ENCODE results near the gene FKBP5.
"Not testable (repeated sequence)": the region's sequence is repeated elsewhere in the genome, so short reads cannot be mapped to it uniquely, and the experiment has no call there.

The FKBP5 gene

DNA sequence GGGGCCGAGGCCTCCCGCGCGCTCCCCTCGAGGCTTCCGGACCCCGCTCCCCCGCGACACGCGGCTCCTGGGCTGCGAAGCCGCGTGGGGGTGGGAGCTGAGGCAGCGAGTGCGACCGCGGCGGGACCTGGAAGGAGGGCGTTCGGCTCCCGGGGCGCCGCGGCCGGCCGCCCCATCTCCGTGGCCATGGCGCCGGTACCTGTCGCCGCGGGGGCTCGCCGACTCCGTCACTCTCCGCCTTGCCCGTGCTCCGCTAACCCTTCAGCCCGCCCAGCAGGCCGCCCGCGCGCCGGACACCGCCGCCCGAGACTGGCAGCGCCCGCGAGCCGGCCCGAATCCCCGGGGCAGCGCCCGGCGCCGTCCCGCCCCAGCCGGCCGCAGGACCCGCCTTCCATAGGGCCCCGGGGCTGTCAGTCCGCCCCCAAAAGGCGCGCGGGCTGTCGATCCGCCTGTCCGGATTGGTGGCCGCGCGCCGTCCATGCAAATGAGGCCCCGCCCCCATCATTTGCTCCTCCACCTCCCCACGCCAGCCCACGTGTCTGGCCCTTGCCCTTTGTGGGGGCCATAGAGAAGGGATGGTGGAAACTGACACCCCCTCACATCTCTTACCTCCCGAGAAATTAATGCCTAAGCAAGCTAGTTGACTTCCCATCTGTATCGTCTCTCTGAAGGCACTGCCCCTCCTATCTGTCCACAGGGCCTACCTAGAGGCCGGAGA is at the start of gene FKBP5:
TSS of gene FKBP5 (minus strand) at position 311 of the 718 bp plus-strand sequence. CDS start 46,091 bp downstream, outside the sequence.
- peak; percentile 85 for DNase-seq

DNA sequence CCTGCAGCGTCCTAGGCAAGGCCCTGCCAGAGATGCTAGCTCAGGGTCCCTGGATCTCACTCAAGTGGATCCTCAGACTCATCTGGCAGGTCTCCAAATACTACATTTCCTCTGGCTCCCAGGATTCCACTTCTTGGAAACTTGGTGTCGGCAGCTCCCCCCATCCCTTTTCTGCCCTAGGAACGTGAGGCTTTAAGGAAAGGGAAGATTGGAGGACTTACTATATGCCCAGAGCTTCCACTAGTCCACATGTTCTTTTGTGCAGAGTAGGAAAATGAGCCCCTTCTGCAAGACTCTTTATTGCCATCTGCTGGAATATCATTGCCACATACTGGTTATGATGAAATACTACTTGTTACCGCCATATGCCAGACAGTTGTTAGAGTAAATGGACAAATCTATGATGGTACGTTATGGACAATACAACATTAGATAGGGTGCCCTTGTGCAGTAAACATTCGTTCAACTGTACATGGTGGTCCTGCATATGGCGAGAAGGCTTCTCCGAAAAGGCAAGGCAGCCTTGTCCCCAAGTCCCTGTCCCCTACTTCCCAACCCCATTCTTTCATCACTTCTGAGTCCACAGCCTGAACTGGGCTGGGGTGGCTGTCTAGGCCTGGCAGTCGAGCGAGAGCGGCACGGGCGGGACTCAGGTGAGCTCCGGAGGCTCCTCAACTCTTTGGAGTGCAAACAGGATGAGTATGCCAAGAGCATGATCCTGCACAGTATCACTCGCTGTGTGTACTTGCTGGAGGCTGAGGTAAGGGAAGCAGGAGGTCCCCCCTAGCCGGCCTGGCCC is 48.9 kb upstream of the FKBP5 start:
- peak; percentile 40 for DNase-seq

DNA sequence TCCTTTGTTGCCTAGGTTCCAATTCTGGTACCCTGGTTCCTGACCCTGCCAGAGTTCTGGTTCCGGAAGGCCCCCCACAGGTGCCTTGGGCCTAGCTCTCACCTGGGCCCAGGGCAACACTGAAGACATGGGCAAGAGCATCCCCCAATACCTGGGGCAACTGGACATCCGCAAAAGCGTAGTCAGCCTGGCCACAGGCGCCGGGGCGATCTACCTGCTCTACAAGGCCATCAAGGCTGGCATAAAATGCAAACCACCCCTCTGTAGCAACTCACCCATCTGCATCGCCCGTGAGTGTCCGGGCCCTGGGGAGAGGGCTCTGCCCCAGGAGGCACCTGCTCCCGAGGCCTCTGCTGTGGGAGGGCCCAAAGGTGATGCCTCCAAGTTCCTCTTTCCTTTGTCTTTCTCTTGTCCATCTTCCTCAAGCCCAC is 48.3 kb upstream of the FKBP5 start, which contains the start of gene ARMC12:
TSS of gene ARMC12 (plus strand) at position 51 of the 431 bp plus-strand sequence. CDS start at position 128, 77 bp downstream.
- DNase-seq = no peak

DNA sequence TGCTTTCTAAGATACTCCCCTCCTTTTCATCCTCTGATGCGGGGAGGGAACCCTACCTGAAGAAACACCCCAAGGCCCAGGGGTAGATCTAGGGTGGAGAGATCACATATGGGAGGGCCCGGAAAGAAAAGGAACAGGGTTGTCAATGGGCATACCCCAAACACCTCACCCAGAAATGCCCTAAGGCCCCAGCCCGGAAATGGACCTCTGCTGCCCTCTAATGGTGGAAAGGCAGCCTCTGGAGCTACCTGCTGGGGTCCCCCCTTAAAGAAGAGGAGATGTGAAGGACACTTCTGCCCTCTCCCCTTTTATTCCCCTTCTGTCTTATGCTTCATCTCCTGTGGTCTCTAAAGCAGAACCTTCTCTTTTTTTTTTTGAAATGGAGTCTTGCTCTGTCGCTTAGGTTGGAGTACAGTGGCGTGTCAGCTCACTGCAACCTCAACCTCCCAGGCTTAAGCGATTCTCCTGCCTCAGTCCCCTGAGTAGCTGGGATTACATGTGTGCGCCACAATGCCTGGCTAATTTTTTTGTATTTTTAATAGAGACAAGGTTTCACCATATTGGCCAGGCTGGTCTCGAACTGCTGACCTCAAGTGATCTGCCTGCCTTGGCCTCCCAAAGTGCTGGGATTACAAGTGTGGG is 47.7 kb upstream of the FKBP5 start:
- DNase-seq = peak; percentile 9

DNA sequence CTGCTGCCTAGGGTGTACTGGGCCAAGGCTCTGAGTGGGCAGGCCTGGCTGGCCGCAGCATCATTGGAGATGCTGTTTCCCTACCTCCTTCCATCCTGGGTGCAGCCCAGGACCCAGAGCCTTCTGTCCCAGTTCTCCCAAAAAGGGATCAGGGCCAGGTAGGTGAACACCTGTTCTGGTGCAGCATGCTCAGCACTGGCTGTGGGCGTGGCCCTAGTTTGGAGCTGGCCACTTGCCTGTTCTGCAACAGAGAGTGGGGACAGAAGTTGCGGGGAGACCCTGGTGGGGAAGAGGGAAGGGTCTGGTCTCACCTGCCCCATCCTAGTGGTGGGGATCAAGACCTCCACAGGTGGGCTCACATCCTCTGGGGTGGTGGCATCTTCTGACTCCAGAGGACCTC is 46.7 kb upstream of the FKBP5 start:
- no peak for DNase-seq

DNA sequence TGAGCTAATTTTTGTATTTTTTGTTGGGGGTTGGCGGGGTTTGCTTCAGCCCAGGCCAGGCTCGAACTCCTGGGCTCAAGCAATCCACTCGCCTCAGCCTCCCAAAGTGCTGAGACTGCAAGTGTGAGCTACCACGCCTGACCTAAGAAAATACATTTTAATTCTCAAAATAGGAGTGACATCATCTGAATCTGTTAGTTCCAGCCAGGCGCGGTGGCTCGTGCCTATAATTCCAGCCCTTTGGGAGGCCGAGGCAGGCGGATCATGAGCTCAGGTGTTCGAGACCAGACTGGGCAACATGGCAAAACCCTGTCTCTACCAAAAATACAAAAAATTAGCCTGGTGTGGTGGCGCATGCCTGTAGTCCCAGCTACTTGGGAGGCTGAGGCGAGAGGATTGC is 45.6 kb upstream of the FKBP5 start:
- not testable (repeated sequence) for DNase-seq

DNA sequence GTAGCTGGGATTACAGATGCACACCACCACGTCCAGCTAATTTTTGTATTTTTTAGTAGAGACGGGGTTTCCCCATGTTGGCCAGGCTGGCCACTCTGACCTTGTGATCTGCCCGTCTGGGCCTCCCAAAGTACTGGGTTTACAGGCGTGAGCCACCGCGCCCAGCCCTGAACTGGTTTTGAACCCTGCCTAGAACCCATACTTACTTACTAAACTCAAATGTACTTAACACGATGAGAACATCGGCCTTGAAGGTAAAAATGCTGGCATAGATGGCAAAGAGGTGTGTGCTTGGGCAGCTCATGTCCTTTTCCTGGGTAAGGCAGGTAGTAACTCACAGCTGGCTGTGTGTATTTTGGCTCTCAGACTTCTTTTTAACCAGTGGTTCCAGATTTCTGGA is 44.9 kb upstream of the FKBP5 start:
- no peak for DNase-seq

DNA sequence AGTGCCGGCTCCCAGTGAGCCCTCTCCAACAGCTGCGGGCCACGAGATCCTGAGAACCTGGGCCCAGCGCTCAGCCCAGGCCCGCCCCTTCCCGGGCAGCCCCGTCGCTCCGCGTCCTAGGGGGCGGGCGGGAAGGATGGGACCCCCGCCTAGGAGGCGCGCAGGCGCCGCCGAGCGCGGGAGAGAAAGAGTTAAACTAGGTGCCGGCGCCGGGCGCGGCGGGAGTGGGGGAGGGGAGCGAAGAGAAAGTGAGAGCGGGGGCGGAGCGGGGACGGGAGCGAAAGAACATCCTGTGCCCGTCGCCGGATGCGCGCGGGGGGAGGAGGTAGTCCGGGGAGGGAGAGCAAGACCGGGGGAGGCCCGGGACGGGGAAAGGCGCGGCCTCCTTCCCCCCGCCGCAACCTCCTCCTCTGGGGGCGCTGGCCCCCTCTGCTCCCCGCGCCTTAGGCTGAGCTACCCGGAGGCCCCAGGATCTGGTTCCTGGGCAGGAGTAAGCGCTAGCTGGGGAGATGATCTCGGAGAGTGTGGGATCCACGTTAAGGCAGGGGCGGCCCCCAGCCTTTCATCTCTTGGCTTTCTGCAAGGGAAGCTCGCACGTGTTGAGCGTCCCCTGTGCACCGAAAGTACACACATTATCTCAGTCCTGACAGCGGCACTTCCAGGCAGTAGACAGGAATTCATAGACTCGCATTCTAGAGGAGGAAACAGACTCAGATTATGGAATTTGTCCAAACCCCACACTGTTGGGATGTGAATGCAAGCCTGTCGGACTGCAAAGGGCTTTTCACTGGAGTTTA is 43.2 kb upstream of the FKBP5 start:
- DNase-seq = peak; percentile 53

DNA sequence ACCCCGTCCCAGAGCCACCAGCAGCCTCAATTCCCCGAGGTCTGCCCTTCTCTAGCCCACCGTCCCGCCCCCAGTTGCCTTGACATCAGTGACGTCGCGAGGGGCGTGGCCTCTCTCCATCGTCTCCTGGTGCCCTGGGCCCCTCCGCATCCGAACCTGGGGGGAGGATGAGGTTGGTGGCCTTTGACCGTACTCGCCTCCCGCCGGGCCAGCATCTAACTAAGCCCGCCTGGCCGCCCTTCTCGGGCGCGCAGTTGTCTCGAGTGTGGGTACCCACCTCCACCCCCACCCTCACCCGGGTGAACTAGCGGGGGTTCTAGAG is 42.7 kb upstream of the FKBP5 start:
- DNase-seq = peak; percentile 74

DNA sequence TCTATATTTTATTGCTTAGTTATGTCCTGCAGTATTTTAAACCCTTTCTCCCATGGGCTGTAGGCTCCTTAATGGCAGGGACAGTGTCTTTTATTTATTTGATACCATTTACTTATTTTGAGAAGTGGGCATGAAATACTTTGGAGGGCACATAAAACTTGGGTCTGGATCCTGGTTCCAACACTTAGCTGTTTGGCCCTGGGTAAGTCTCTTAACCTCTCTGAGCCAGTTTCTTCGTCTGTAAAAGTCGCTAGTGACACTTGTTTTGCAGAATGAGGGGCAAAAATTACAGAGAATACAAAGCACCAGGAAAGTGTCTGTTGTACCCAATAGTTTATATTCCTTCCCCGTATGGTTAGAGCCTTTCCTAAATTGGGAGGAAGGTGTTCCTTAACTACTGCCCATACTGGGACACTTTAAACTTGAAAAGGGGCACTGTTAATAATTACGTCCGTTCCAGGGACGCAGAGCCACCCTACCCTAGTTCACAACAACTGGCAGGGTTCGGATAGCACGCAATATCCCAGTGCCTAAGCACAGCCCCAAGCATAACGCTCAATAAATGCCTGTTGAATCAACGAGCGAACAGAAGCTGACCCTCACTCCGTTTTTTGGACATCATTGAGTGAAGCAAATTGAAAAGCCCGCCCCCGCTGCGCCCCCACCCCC is 42.2 kb upstream of the FKBP5 start:
- no peak for DNase-seq

DNA sequence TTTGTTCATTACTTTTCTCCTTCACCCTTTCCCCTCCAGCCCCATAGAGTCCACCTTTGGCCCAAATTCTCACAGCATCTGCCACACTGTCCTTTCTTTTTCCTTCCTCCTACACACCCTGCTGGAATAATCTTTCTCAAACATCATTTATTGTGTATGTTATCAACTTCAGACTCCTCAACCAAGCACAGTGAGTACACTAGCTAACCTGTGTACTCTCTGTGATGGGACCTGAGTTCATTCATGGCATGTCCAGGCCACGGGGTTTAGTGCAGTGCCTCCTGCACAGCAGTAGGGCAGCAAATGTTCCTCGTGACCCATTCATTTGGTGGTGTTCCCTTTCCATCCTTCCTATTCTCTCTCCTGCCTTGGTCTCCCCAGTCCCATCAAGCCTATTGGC is 41.0 kb upstream of the FKBP5 start:
- DNase-seq = no peak

DNA sequence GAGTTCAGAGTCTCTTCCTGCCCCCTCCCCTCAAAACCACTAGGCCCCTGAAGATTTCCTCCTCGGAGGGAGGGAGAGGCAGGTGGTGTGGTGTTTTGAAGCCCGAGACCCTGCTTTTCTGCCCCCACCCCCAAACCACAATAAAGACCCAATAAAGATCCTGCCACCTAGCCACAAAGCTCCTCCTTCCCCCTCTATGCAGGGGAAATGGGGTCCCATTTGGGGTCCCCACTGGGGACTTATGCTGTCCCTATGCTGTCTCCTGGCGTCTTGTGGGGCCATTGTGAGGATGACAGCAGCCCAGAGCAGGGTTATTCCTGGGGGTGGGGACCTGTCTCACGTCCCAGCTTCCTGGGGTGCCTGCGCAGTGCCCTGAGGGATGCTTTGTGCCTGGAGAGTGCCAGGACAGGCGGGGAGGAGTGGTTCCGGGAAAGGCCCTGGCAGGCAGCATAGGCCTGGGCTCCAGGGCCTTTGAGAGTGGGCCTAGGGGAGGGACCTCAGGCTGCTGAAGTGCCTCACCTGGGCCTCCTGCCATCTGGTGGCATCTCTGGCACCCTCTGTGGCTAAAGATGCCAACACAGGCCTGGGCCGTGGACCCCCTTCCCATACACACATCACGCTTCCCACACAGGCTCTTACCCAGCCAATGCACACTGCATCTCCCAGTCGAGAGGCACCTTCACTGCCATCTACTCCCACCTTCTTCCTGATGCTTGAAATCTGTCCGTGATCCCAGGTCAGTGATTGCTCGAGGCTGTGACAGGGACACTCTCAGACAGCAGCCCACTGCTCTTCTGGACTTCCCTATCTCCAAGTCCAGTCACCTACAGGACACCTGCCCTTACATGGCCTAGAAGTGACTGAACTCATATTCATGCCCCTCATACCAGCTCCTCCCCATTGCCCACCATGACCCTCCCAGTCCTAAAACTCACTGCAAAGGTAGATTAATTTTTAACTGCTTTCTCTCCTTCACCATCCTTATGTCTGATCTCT is 40.3 kb upstream of the FKBP5 start:
- DNase-seq = no peak

DNA sequence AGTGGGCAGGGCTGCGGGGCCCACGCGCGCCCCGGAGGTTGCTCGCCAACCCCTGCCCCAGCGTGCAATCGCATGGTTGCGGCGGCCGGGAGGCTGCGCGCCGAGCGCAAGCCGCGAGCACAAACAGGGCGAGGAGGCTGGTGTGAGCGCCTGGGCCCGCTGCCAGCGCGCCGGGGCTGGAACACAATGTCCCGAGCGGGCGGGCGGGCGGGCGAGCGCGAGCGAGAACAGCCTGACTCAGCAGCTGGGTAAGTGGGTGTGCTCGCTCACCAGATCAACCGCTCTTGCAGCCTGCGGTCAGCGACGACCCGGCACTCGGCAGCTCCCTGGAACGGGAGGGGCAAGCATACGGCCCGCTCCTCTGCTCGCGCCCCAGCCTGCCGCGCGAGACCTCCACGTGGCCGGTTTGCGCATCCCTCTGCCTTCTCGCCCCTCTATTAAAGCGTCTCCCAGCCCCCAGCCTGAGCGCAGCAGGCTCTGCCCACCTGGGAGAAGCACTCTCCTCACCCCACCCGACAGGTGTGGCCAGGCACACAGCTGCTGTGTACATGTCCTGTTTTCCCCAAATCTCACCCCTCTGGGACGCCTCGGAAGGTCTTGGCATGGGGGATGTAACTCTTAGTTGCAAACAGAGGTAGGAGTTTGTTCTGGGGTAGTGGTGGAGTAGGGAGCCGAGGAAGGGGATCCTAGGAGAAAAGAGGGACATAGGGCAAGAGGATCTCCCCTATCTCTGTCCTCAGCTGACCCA is 39.4 kb upstream of the FKBP5 start:
- peak; percentile 62 for DNase-seq

DNA sequence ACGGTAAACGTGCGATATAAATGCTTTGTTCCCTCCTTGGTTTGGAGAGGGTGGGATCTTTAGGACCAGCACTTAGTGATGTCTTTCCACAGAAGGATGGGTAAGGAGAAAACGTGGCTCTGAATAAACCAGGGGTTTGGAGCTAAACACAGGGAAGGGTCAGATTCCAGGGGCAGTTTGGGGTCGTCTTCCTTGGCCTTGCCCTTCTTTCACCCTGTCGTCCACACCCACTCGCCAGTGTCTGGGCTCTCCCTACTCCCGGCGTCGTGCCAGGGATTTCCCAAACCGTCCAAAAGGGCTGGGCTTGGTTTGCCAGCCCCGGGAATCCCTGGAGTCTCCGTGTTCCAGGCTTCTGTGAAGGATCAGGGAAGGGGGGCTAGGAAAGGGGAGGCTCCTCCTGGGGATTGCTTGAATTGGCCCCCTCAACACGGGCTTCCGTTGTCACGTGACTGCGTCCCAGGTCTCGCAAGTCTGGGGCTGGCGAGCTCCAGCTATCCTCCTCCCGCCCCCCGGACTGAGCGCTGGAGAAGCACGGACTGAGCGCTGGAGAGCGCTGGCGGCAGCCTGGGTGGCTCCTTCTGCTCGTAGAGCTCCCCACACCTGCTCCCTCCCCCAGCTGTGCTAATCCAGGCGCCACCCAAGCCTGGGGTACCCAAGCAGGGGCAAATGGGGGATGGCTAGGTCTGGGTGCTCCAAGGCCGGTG is 38.7 kb upstream of the FKBP5 start:
- peak; percentile 51 for DNase-seq

DNA sequence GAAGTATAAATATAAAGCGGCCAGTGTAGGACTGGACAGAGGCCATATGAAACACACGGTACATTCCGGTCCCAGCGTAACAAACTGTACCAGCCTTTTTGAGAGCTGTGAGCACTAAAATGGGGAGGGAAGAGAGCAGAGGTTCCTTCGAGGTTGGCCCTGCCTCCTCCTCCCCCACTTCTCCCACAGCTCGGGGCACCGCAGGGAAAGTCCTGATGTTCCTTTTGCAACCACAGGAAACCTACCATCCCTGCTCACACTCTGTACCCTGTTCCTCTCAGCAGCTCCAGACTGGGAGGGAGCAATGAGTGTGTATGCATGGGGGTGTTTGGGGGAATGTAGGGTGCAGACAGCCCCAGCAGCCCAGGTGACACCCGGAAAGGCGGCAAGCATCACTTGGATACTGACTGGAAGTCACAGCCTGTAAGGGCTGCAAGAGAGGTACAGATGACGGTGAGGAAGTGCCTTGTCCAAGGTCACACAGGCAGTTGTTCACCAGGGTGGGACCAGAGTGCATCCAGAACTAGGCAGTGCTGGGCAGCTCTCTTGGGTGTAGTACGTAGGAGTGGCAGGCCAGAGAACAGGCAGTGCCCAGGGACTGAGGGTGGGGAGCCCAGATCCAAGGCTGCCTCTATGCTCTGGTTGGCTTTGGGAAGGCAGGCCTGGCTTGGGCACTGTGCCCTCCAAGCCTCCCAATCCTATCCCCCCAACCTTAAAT is 37.2 kb upstream of the FKBP5 start:
- DNase-seq = no peak

DNA sequence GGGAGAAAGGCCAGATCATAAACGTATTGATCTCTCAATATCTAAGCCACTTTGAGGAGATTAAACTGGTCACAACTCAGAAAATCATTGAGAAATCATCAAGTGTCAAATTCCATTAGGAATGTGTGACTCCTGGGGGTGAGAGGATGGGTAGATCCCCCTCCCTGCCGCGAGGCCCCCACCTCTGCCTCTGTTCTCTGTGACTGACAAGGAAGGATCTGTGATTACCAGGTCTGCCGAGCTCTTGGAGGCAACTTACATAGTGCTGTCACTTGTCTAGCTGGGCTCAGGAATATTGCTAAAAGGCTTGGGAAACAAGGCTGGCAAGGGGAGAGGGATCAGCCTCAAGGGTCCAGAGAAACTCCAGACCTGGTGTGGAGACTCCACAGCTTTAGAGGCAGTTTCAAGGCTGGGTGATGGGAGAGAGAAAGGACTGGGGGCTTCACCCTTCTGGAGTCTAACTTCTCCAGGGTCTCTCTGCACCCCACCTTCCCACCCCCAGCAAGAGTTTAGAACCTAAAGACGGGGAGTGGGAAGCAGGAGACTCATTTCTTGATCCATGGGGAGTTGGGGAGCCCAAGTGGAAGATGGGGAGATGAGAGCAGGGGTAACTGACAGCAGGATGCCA is 36.5 kb upstream of the FKBP5 start:
- DNase-seq = no peak

DNA sequence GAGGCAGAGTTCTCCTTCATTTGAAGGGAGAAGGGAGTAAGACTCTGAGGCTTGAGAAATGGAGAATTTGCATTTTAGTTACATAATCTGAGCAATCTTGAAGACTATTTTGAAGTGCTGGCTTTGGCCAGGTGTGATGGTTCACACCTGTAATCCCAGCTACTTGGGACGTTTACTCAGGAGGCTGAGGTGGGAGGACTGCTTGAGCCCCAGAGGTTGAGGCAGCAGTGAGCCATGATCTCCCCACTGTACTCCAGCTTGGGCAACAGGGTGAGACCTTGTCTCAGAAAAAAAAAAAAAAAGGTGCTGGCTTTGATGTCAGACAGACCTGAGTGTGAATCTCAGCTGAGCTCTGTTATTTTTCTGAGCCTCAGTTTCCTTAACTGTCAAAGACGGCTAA is 35.8 kb upstream of the FKBP5 start:
- DNase-seq = no peak

DNA sequence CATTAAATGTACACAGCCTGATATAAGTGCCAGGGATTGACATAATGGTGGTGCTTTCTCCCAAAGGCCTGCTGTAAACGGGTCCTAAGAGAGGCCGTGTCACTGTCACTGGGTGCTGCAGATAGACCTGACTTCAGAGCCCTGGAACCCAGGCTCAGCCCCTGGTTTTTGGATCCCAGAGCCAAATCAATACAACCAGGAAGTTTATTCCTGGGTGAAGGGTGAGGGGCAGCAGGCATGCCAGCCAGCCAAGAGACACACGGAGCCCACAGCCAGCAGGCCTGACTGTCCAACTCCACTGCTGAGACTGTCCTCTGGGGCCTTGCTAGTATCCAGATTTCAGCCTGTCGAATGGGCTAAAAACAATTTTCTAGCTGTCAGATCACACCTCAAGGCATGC is 35.3 kb upstream of the FKBP5 start:
- no peak for DNase-seq

DNA sequence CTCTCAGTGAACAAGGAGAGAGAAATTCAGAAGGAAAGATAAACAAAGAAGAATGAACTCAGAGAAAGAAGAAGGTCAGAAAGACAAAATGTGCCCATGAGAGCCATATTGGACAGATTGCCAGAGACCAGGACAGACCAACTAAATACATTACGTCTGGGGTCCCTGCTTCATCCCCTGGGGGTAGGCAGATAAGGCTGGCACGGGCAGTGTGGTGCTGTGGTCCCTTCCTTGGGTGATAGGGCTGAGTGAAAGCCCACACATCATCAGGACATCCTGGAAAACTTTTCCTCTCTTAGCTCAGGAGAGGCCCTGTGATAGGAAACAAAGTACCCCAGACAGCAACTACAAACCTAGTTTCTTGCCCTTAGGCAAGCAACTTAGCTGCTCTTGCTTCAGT is 34.9 kb upstream of the FKBP5 start:
- DNase-seq = no peak
